Prostate gland (tissue), 2 donors: ENCODE results near the gene TMEM11. TPM values are rescaled to one million over a fixed set of nuclear protein-coding genes. Genes with fewer than 3 reads are reported as not detected.

Source experiments
- DNase-seq: peaks from one replicate; pipeline ENCODE4 v3.0.0-alpha.2; 2019; ENCODE audit warnings: low spot score
- H3K27ac ChIP-seq, 2 donors: fragments of 200-600 bp; sonication (generic); 2 replicates each; pipeline ENCODE4 v1.5.1; 2017 to 2019
- H3K27me3 ChIP-seq: fragments of 200-600 bp; sonication (generic); replicated peaks from 2 replicates; pipeline ENCODE4 v1.5.1; 2019; ENCODE audit not compliant: insufficient read depth
- H3K36me3 ChIP-seq, 2 donors: fragments of 200-600 bp; sonication (generic); 1 replicate in 1 of 2; 2 replicates in 1 of 2; pipeline versions ENCODE4 v1.5.1 to v1.8.1; 2017 to 2019
- H3K4me1 ChIP-seq: fragments of 200-600 bp; sonication (generic); replicated peaks from 2 replicates; pipeline ENCODE4 v1.5.1; 2019
- H3K4me3 ChIP-seq, 2 donors: fragments of 200-600 bp; sonication (generic); 2 replicates each; pipeline ENCODE4 v1.5.1; 2017 to 2019
- H3K9me3 ChIP-seq: fragments of 200-600 bp; sonication (generic); 2 replicates; pipeline ENCODE4 v1.5.1; 2017
- POLR2A ChIP-seq: fragments of 450-650 bp; IDR thresholded peaks from one replicate; pipeline ENCODE4 v1.6.1; 2016; ENCODE audit warnings: antibody characterized with exemption, mild to moderate bottlenecking
- POLR2AphosphoS5 ChIP-seq: sonication (generic); formaldehyde crosslinking; IDR thresholded peaks from one replicate; pipeline ENCODE4 v1.6.1; 2017; ENCODE audit warnings: antibody characterized with exemption
- WGBS: methylation state at CpG from one replicate; pipeline ENCODE4 v1.1.5; 2018; 5-methylcytosine and 5-hydroxymethylcytosine counted together
- intact Hi-C: fragments of 100-400 bp; cut with DNase I; formaldehyde crosslinking; loops from one replicate; pipeline ENCODE4 v1.14.2; 2022
- total RNA-seq, 2 donors: library from RNA; depleted of rRNA; stranded (reverse); fragments of >200 nt; gene quantifications; one replicate each; pipeline ENCODE4 v1.1.0, GENCODE V29; 2016
- TF ChIP-seq, protein P1 (sequence below), 4 experiments: fragments of 200-600 bp in 2 of 4; fragments of 450-650 bp in 2 of 4; sonication (generic) in 2 of 4; IDR thresholded peaks; 1 replicate in 3 of 4; 2 replicates in 1 of 4; pipeline ENCODE4 v1.5.1; 2016 to 2019; ENCODE audit warnings: antibody characterized with exemption in 4 of 4, mild to moderate bottlenecking in 2 of 4, moderate library complexity in 2 of 4

The TMEM11 gene
- total RNA-seq, 2 donors from 2014 or later: 33.1 to 44.1 TPM

GRCh38 chr17:21247552-21248258 lies 33.7 kb upstream of the TMEM11 start:
- peaks cover 9% of the 10 kb centered on the region for H3K4me1 ChIP-seq
- no peak for DNase-seq
- no peak overlapping the region for H3K4me3 ChIP-seq
- TF ChIP-seq POLR2AphosphoS5 (no peak), POLR2A (no peak)
- TF ChIP-seq, protein P1, sequence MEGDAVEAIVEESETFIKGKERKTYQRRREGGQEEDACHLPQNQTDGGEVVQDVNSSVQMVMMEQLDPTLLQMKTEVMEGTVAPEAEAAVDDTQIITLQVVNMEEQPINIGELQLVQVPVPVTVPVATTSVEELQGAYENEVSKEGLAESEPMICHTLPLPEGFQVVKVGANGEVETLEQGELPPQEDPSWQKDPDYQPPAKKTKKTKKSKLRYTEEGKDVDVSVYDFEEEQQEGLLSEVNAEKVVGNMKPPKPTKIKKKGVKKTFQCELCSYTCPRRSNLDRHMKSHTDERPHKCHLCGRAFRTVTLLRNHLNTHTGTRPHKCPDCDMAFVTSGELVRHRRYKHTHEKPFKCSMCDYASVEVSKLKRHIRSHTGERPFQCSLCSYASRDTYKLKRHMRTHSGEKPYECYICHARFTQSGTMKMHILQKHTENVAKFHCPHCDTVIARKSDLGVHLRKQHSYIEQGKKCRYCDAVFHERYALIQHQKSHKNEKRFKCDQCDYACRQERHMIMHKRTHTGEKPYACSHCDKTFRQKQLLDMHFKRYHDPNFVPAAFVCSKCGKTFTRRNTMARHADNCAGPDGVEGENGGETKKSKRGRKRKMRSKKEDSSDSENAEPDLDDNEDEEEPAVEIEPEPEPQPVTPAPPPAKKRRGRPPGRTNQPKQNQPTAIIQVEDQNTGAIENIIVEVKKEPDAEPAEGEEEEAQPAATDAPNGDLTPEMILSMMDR (IDR thresholded peaks at IDR 0.05): no peak
- H3K36me3 ChIP-seq: no peaks in the 10 kb centered on the region
- 87% methylated on average over 12 of the region's 12 CpGs for WGBS
- no peaks in the 10 kb centered on the region for H3K27me3 ChIP-seq
- H3K27ac ChIP-seq: no peak overlapping the region
- H3K9me3 ChIP-seq: no peaks in the 10 kb centered on the region
- intact Hi-C loops: loop anchor here (10.0 kb wide), 1 partner anchor 123 kb away; the partner anchor contains the start of gene DHRS7B

- 94% methylated on average over 4 of the region's 4 CpGs for WGBS
- no peaks in the 10 kb centered on the region for H3K36me3 ChIP-seq
Observed at GRCh38 chr17:21246698-21247097, 32.7 kb upstream of the TMEM11 start.

GRCh38 chr17:21245639-21246084 lies 31.7 kb upstream of the TMEM11 start:
- no peak for DNase-seq
- no peaks in the 10 kb centered on the region for H3K4me1 ChIP-seq
- TF ChIP-seq, protein P1 (IDR thresholded peaks at IDR 0.05): no peak
- TF ChIP-seq POLR2A (no peak), POLR2AphosphoS5 (no peak)
- 76% methylated on average over 9 of the region's 9 CpGs for WGBS
- H3K36me3 ChIP-seq: no peaks in the 10 kb centered on the region
- no peaks in the 10 kb centered on the region for H3K27me3 ChIP-seq
- no peaks in the 10 kb centered on the region for H3K9me3 ChIP-seq
- H3K4me3 ChIP-seq: no peak overlapping the region
- H3K27ac ChIP-seq: no peak overlapping the region
- intact Hi-C loops: loop anchor here (2.0 to 10.0 kb wide), 2 partner anchors 67 to 121 kb away; partner anchors contain the start of gene DHRS7B

More at GRCh38 chr17:21246698-21247097, 32.7 kb upstream of the TMEM11 start:
- DNase-seq: no peak
- Histone ChIP-seq H3K9me3 (no peaks in the 10 kb centered on the region), H3K4me3 (no peak overlapping the region), H3K4me1 (peaks cover 5% of the 10 kb centered on the region), H3K27ac (no peak overlapping the region), H3K27me3 (no peaks in the 10 kb centered on the region)
- TF ChIP-seq, protein P1 (IDR thresholded peaks at IDR 0.05): no peak
- TF ChIP-seq POLR2AphosphoS5 (no peak), POLR2A (no peak)
- intact Hi-C loops: loop anchor here (10.0 kb wide), 1 partner anchor 122 kb away; the partner anchor contains the start of gene DHRS7B

DNA sequence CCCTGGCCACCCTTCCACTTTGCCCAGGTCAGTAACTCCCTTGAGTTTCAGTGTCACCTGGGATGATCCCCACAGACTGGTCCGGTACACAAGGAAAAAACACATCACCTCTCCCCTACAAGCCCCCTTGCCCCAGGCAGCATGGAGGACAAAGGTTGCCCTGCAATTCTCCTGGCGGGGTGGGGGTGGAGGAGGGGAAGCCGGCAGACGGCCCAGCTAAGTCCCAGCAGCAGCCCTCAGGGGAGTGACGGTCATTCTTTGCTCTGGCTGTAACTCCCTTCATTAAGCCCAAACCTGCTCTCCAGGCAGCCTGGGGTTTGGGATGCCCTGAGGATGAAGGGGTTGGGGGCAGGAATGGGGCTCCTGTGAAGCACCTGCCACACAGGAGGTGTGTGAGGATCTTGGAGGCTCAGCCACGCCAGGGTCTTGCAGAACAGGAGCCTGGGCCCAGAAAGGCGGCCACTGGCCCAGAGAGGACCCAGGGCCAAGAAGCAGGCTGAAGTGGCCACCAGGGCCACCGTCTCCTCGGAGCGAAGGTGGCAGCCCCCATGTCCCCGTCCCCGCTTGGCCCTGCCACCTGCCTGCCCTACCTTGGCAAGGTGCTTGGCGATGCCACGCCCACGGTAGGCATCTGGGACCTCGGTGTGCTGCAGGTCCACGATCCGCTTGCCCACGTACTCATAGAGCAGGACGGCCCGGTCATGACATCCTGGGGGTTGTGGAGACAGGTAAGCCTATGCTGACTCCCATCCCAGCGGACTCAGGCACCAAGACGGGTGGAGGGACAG lies 29.7 kb upstream of the TMEM11 start:
- H3K27me3 ChIP-seq: no peaks in the 10 kb centered on the region
- intact Hi-C loops: loop anchor here (2.0 to 10.0 kb wide), 2 partner anchors 65 to 119 kb away; partner anchors contain the start of gene DHRS7B
- no peaks in the 10 kb centered on the region for H3K36me3 ChIP-seq
- no peak for DNase-seq
- 74% methylated on average over 23 of the region's 23 CpGs for WGBS
- TF ChIP-seq POLR2AphosphoS5: no peak
- H3K4me1 ChIP-seq: no peaks in the 10 kb centered on the region
- H3K9me3 ChIP-seq: no peaks in the 10 kb centered on the region
- H3K27ac ChIP-seq: no peak overlapping the region
- H3K4me3 ChIP-seq: no peak overlapping the region

DNA sequence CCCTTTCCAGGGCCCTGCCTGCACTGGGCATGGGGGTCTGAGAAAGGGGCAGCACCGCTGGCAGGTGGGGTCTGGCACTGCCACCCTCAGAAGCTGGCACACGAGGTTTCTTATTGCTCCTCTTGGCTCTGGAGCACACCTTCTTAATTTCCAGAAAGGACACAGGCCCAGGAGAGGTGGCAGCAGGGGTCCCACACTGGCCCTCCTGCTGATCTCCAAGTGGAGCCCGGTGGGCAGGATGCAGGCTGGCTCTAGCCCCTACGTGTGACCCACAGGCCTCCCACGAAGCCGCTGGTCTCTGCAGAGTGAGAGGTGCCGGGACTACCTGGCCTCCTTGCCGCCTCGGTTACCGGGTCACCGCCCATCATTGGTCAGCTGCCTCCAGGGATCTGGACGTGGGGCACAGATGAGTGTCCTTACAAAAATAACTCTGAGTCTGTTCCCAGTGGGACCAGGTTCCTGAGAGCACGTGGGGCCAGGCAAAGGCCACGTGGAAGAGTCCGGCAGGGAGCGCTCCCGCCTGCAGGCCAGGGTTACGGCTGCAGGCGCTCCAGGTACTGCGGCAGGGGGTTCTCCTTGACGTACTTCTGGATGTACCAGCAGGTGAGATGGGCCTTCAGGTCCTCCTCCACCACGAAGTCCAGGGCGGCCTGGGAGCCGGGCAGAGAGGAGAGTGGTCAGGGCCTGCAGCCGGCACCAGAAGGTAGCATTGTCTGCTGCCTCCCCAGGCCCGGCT lies 29.0 kb upstream of the TMEM11 start:
- Histone ChIP-seq H3K27me3 (no peaks in the 10 kb centered on the region), H3K4me1 (no peaks in the 10 kb centered on the region), H3K36me3 (no peaks in the 10 kb centered on the region), H3K4me3 (no peak overlapping the region), H3K27ac (no peak overlapping the region), H3K9me3 (no peaks in the 10 kb centered on the region)
- WGBS: 86% methylated on average over 26 of the region's 26 CpGs
- TF ChIP-seq, protein P1 (IDR thresholded peaks at IDR 0.05): no peak
- TF ChIP-seq POLR2A (no peak), POLR2AphosphoS5 (no peak)
- intact Hi-C loops: loop anchor here (10.0 kb wide), 1 partner anchor 118 kb away; the partner anchor contains the start of gene DHRS7B
- no peak for DNase-seq
